ENCODE results near the gene MAPK4.

Gene MAPK4

GRCh38 chr18:50633992-50634391 lies 74.1 kb downstream of the MAPK4 start:
- H3K4me1 ChIP-seq (ENCODE audit: control insufficient read depth in 2 of 2, insufficient read depth in 2 of 2, low read length in 2 of 2), result peaks cover 2 to 3% of the 10 kb centered on the region in 2 donors
- no peak overlapping the region for H3K4me3 ChIP-seq (ENCODE audit: low read length in 2 of 2)
- H3K36me3 ChIP-seq (ENCODE audit: control insufficient read depth in 2 of 2, insufficient read depth in 2 of 2, low read length in 2 of 2), result no peaks in the 10 kb centered on the region
- no peak overlapping the region for H3K9ac ChIP-seq (ENCODE audit: low read depth in 1 of 2, low read length in 2 of 2)
- no peak overlapping the region for H3K27ac ChIP-seq (ENCODE audit: low read depth in 2 of 2, low read length in 2 of 2)
- H3K9me3 ChIP-seq (ENCODE audit: control insufficient read depth in 2 of 2, low read length in 2 of 2), result no peaks in the 10 kb centered on the region
- no peaks in the 10 kb centered on the region for H3K27me3 ChIP-seq (ENCODE audit: control insufficient read depth in 2 of 2, insufficient read depth in 2 of 2, low read length in 2 of 2)

- H3K27ac ChIP-seq (ENCODE audit: low read depth in 2 of 2, low read length in 2 of 2), result no peak overlapping the region
- no peaks in the 10 kb centered on the region for H3K9me3 ChIP-seq (ENCODE audit: control insufficient read depth in 2 of 2, low read length in 2 of 2)
- H3K9ac ChIP-seq (ENCODE audit: low read depth in 1 of 2, low read length in 2 of 2), result no peak overlapping the region
- no peaks in the 10 kb centered on the region for H3K36me3 ChIP-seq (ENCODE audit: control insufficient read depth in 2 of 2, insufficient read depth in 2 of 2, low read length in 2 of 2)
- H3K27me3 ChIP-seq (ENCODE audit: control insufficient read depth in 2 of 2, insufficient read depth in 2 of 2, low read length in 2 of 2), result no peaks in the 10 kb centered on the region
- peaks cover 2 to 3% of the 10 kb centered on the region in 2 donors for H3K4me1 ChIP-seq (ENCODE audit: control insufficient read depth in 2 of 2, insufficient read depth in 2 of 2, low read length in 2 of 2)
- H3K4me3 ChIP-seq (ENCODE audit: low read length in 2 of 2), result no peak overlapping the region
Measured at GRCh38 chr18:50636366-50637057, 76.6 kb downstream of the MAPK4 start.

DNA sequence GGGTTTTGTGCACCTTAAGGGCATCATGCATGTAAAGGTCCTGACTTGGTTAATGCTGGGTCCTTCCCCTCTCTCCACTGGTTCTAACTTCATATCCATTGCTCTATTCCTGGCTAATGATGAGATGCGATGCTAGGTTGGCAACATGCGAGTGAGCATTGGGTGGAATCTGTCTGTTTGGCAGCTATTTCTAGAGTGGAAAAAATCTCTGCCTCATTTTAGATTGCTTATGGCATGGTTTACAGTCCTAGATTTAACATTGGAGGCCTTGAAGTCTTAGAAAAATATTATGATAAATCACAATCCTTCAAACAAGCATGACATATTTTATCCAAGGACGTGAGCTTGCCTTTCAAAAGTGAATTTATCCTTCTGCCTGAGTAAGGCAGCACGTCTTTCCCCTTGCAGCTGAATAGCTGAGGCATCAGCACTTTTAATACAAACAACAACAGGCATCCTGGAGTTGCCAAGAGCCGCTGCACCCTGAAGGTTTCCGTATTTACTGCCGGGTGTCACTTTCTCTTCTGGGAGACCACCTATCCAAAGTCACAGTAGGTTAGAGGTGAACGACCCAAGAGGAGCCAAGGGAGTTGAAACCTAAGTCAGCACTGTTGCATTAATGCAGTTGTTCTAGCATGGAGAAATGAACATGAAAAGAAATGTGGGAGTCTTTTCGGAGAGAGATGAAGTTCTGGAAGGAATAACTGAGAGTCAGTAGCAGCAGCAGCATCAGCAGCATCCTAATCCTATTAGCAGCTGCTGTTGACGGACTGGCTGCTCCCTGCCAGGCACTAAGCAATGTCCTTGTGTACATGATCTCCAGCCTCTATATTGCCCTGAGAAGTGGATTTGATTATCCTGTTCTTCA lies 78.4 kb downstream of the MAPK4 start:
- H3K36me3 ChIP-seq (ENCODE audit: control insufficient read depth in 2 of 2, insufficient read depth in 2 of 2, low read length in 2 of 2), result no peaks in the 10 kb centered on the region
- no peaks in the 10 kb centered on the region for H3K27me3 ChIP-seq (ENCODE audit: control insufficient read depth in 2 of 2, insufficient read depth in 2 of 2, low read length in 2 of 2)
- H3K27ac ChIP-seq (ENCODE audit: low read depth in 2 of 2, low read length in 2 of 2), result no peak overlapping the region
- H3K4me3 ChIP-seq (ENCODE audit: low read length in 2 of 2), result no peak overlapping the region
- H3K4me1 ChIP-seq (ENCODE audit: control insufficient read depth in 2 of 2, insufficient read depth in 2 of 2, low read length in 2 of 2), result peaks cover 0 to under 1% of the 10 kb centered on the region in 2 donors
- H3K9me3 ChIP-seq (ENCODE audit: control insufficient read depth in 2 of 2, low read length in 2 of 2), result no peaks in the 10 kb centered on the region
- H3K9ac ChIP-seq (ENCODE audit: low read depth in 1 of 2, low read length in 2 of 2), result no peak overlapping the region

DNA sequence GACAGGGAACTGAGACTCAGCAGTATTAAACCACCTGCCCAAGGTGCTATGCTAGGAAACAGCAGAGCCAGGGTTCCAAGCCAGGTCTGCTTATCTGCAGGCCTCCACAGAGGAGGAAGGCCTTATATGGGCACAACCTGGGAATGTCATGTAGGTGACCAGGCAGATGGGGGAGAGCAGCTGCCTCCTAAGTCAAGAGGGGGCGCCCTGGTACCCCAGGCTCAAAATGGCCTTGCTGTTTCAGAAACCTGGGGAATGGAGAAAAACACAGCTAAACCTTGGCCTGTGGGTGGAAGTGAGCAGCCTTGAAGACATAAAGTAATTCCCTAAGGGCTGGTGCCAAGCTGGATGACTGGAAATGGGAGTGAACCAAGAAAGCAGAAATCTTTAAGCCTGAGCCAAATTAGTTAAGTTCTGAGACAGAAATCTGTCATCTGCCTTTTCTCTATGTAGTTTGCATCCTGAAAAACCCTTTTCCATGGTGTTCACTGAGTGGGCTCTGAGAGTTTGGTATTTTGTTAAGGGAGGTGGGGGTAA lies 79.1 kb downstream of the MAPK4 start:
- Histone ChIP-seq H3K27ac (ENCODE audit: low read depth in 2 of 2, low read length in 2 of 2) (no peak overlapping the region), H3K4me1 (ENCODE audit: control insufficient read depth in 2 of 2, insufficient read depth in 2 of 2, low read length in 2 of 2) (no peaks in the 10 kb centered on the region), H3K9ac (ENCODE audit: low read depth in 1 of 2, low read length in 2 of 2) (no peak overlapping the region), H3K27me3 (ENCODE audit: control insufficient read depth in 2 of 2, insufficient read depth in 2 of 2, low read length in 2 of 2) (no peaks in the 10 kb centered on the region), H3K4me3 (ENCODE audit: low read length in 2 of 2) (no peak overlapping the region), H3K36me3 (ENCODE audit: control insufficient read depth in 2 of 2, insufficient read depth in 2 of 2, low read length in 2 of 2) (no peaks in the 10 kb centered on the region), H3K9me3 (ENCODE audit: control insufficient read depth in 2 of 2, low read length in 2 of 2) (no peaks in the 10 kb centered on the region)

DNA sequence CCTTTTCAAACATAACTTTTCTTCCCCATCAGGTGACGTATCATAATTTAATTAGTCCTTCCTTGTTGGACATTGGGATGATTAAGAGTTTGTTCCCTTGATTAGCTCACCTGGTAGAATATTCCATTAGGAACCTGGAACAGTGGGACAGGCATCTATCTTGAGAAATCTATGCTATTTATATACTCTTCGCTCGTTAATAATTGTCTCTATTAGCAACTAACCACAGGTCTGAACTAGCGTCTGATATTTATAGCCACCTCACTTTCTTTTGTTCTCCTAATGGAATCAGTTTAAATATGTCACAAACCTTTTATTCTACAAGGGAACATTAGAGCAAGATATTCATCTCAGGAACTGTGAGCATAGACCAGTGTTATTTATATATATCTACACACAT lies 79.8 kb downstream of the MAPK4 start:
- Histone ChIP-seq H3K4me1 (ENCODE audit: control insufficient read depth in 2 of 2, insufficient read depth in 2 of 2, low read length in 2 of 2) (no peaks in the 10 kb centered on the region), H3K27ac (ENCODE audit: low read depth in 2 of 2, low read length in 2 of 2) (no peak overlapping the region), H3K27me3 (ENCODE audit: control insufficient read depth in 2 of 2, insufficient read depth in 2 of 2, low read length in 2 of 2) (no peaks in the 10 kb centered on the region), H3K36me3 (ENCODE audit: control insufficient read depth in 2 of 2, insufficient read depth in 2 of 2, low read length in 2 of 2) (no peaks in the 10 kb centered on the region), H3K4me3 (ENCODE audit: low read length in 2 of 2) (no peak overlapping the region), H3K9me3 (ENCODE audit: control insufficient read depth in 2 of 2, low read length in 2 of 2) (no peaks in the 10 kb centered on the region), H3K9ac (ENCODE audit: low read depth in 1 of 2, low read length in 2 of 2) (no peak overlapping the region)

DNA sequence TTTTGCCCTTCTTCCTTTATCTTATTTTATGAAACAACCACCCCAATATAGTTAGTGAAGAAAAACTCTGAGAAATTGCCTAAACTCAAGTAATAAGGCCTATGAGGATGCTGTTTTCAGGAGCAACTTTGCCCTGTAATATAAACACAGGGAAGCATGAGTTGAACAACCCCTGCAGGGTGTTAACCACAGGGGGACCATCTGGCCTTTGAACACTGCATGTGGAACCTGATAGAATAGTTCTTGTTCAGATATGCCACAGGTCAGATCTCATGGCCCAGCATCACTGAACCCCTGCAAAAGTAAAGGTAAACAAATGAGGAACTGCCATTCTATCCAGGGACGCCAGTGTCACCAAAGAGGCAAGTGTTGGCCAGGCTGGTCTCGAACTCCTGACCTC lies 82.6 kb downstream of the MAPK4 start:
- Histone ChIP-seq H3K27ac (ENCODE audit: low read depth in 2 of 2, low read length in 2 of 2) (no peak overlapping the region), H3K4me1 (ENCODE audit: control insufficient read depth in 2 of 2, insufficient read depth in 2 of 2, low read length in 2 of 2) (no peaks in the 10 kb centered on the region), H3K9ac (ENCODE audit: low read depth in 1 of 2, low read length in 2 of 2) (no peak overlapping the region), H3K4me3 (ENCODE audit: low read length in 2 of 2) (no peak overlapping the region), H3K36me3 (ENCODE audit: control insufficient read depth in 2 of 2, insufficient read depth in 2 of 2, low read length in 2 of 2) (no peaks in the 10 kb centered on the region), H3K27me3 (ENCODE audit: control insufficient read depth in 2 of 2, insufficient read depth in 2 of 2, low read length in 2 of 2) (no peaks in the 10 kb centered on the region), H3K9me3 (ENCODE audit: control insufficient read depth in 2 of 2, low read length in 2 of 2) (no peaks in the 10 kb centered on the region)

DNA sequence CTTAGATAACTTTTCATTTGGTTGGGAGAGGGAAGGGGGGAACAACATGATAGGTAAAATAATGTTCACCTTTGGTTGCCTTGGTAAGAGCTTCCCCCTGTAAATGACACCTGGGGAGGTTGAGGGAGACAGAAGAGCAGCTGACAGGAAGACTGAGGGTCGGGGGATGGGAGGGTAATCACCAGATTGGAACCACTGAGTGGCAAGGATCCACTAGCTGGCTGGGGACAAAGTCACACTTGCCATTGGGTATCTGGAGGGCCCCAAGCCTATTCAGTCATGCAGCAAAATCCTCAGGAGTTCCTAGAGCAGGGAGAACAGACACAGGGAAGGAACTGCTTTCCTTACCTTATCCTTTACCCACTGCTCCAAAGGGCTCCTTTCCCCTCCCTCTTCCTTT lies 84.3 kb downstream of the MAPK4 start:
- H3K9ac ChIP-seq (ENCODE audit: low read depth in 1 of 2, low read length in 2 of 2), result no peak overlapping the region
- H3K27me3 ChIP-seq (ENCODE audit: control insufficient read depth in 2 of 2, insufficient read depth in 2 of 2, low read length in 2 of 2), result no peaks in the 10 kb centered on the region
- no peak overlapping the region for H3K4me3 ChIP-seq (ENCODE audit: low read length in 2 of 2)

DNA sequence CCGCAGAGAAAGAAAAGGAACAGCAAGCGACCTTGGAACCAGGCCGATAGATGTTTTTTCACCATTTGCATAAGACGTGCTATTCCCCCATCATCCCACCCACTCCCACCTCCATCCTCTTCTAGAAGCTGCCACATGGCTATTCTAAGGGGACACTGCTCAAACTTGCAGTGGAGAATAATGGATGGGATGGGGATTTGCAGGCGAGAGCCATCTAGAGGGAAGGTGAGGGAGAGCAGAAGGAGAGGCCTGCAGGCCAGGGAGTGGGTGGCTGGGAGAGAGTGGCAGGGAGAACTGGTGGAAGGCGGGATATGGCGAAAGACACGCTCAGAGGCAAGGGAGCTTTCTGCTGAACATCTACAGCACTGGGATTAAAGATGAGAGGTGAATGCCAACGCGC lies 84.9 kb downstream of the MAPK4 start:
- no peak overlapping the region for H3K4me3 ChIP-seq (ENCODE audit: low read length in 2 of 2)
- no peaks in the 10 kb centered on the region for H3K27me3 ChIP-seq (ENCODE audit: control insufficient read depth in 2 of 2, insufficient read depth in 2 of 2, low read length in 2 of 2)
- no peak overlapping the region for H3K9ac ChIP-seq (ENCODE audit: low read depth in 1 of 2, low read length in 2 of 2)
- H3K4me1 ChIP-seq (ENCODE audit: control insufficient read depth in 2 of 2, insufficient read depth in 2 of 2, low read length in 2 of 2), result no peaks in the 10 kb centered on the region
- H3K36me3 ChIP-seq (ENCODE audit: control insufficient read depth in 2 of 2, insufficient read depth in 2 of 2, low read length in 2 of 2), result no peaks in the 10 kb centered on the region
- H3K27ac ChIP-seq (ENCODE audit: low read depth in 2 of 2, low read length in 2 of 2), result no peak overlapping the region
- no peaks in the 10 kb centered on the region for H3K9me3 ChIP-seq (ENCODE audit: control insufficient read depth in 2 of 2, low read length in 2 of 2)

More for the DNA sequence above, 84.3 kb downstream of the MAPK4 start:
- Histone ChIP-seq H3K9me3 (ENCODE audit: control insufficient read depth in 2 of 2, low read length in 2 of 2) (no peaks in the 10 kb centered on the region), H3K27ac (ENCODE audit: low read depth in 2 of 2, low read length in 2 of 2) (no peak overlapping the region), H3K4me1 (ENCODE audit: control insufficient read depth in 2 of 2, insufficient read depth in 2 of 2, low read length in 2 of 2) (no peaks in the 10 kb centered on the region), H3K36me3 (ENCODE audit: control insufficient read depth in 2 of 2, insufficient read depth in 2 of 2, low read length in 2 of 2) (no peaks in the 10 kb centered on the region)

DNA sequence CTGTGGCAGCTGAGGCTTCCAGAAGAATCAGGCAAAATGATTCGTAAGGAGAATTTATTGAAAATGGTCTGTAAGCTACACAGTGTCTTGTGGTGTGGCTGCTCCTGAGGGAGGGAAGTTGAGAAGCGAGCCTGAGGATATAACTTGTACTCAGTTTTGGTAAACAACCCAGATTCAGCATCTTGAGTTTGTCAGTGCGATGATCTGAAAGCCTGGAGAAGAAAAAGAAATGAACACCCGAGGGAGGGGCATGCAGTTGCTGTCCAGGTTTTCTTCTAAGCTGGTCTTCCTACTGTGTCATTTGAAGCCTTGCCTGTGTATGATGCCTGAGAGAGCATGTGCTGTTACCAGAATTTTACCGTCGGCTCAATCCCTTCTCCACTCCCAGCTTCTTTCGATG lies 87.3 kb downstream of the MAPK4 start:
- Histone ChIP-seq H3K27me3 (ENCODE audit: control insufficient read depth in 2 of 2, insufficient read depth in 2 of 2, low read length in 2 of 2) (no peaks in the 10 kb centered on the region), H3K4me1 (ENCODE audit: control insufficient read depth in 2 of 2, insufficient read depth in 2 of 2, low read length in 2 of 2) (no peaks in the 10 kb centered on the region), H3K4me3 (ENCODE audit: low read length in 2 of 2) (no peak overlapping the region), H3K9ac (ENCODE audit: low read depth in 1 of 2, low read length in 2 of 2) (no peak overlapping the region), H3K9me3 (ENCODE audit: control insufficient read depth in 2 of 2, low read length in 2 of 2) (no peaks in the 10 kb centered on the region), H3K27ac (ENCODE audit: low read depth in 2 of 2, low read length in 2 of 2) (no peak overlapping the region), H3K36me3 (ENCODE audit: control insufficient read depth in 2 of 2, insufficient read depth in 2 of 2, low read length in 2 of 2) (no peaks in the 10 kb centered on the region)

GRCh38 chr18:50647792-50648191 lies 87.9 kb downstream of the MAPK4 start:
- Histone ChIP-seq H3K36me3 (ENCODE audit: control insufficient read depth in 2 of 2, insufficient read depth in 2 of 2, low read length in 2 of 2) (no peaks in the 10 kb centered on the region), H3K27ac (ENCODE audit: low read depth in 2 of 2, low read length in 2 of 2) (peak overlapping the region in 1 of 2 donors; percentile 29), H3K9ac (ENCODE audit: low read depth in 1 of 2, low read length in 2 of 2) (no peak overlapping the region), H3K27me3 (ENCODE audit: control insufficient read depth in 2 of 2, insufficient read depth in 2 of 2, low read length in 2 of 2) (no peaks in the 10 kb centered on the region), H3K4me3 (ENCODE audit: low read length in 2 of 2) (no peak overlapping the region), H3K4me1 (ENCODE audit: control insufficient read depth in 2 of 2, insufficient read depth in 2 of 2, low read length in 2 of 2) (no peaks in the 10 kb centered on the region), H3K9me3 (ENCODE audit: control insufficient read depth in 2 of 2, low read length in 2 of 2) (no peaks in the 10 kb centered on the region)
